HFF-Myc (cell line): ENCODE measurements around the gene PRELID1.

Experiments
- DNase-seq: peaks from one replicate; pipeline ENCODE4 v3.0.0-alpha.2; 2011; ENCODE audit warnings: low read depth; ENCODE audit errors: extremely low read depth
- H3K4me3 ChIP-seq: replicated peaks from 2 replicates; pipeline ENCODE4 v1.5.1; 2011; ENCODE audit warnings: low read depth, mild to moderate bottlenecking, control low read depth, low read length
- TF ChIP-seq, protein P1 (sequence below): IDR thresholded peaks from 2 replicates; pipeline ENCODE4 v1.5.1; 2012; ENCODE audit warnings: mild to moderate bottlenecking, low read depth, low read length, control low read depth; ENCODE audit errors: missing control alignments

Gene PRELID1

DNA sequence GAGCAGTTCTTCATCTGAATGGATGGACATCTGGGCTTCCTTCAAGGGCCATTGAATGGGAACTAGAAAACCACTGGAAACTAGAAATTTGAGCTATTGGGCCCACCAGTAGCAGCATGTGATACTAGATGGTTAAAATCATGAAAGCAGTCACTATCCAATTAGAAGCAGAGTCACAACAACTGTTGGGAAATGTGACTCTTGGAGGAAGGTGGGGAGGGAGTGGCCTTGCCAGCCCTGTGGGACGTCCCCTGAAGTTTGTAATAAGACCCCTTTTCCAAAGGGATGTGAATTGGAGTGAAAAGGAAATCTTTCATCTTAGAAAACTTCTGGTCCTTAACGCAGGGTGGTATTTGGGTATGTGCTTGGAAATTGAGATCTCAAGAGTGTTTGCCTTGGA lies 5.7 kb upstream of the PRELID1 start:
- TF ChIP-seq, protein P1, sequence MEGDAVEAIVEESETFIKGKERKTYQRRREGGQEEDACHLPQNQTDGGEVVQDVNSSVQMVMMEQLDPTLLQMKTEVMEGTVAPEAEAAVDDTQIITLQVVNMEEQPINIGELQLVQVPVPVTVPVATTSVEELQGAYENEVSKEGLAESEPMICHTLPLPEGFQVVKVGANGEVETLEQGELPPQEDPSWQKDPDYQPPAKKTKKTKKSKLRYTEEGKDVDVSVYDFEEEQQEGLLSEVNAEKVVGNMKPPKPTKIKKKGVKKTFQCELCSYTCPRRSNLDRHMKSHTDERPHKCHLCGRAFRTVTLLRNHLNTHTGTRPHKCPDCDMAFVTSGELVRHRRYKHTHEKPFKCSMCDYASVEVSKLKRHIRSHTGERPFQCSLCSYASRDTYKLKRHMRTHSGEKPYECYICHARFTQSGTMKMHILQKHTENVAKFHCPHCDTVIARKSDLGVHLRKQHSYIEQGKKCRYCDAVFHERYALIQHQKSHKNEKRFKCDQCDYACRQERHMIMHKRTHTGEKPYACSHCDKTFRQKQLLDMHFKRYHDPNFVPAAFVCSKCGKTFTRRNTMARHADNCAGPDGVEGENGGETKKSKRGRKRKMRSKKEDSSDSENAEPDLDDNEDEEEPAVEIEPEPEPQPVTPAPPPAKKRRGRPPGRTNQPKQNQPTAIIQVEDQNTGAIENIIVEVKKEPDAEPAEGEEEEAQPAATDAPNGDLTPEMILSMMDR: no peak
- DNase-seq: no peak
- no peak overlapping the region for H3K4me3 ChIP-seq

DNA sequence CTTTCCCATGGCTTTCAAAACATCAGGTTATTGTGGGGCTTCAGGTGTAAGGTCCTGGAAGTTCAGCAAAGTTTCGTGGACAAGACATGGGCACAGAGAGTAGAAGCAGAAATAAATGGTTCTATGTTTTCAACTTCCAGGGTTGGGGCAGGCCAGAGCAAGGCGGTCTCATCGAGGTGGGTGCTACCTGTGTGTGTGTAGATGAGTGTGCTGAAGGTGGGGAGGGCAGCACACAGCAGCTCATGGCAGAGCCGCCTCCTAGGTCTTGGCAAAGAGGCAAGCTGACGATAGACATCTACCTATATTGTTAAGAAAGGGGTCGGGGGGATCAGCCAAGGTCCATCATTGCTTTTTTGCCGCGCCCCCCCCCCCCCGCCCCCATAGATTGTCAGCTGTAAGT lies 3.9 kb upstream of the PRELID1 start:
- no peak for DNase-seq
- TF ChIP-seq, protein P1: no peak
- H3K4me3 ChIP-seq: no peak overlapping the region

DNA sequence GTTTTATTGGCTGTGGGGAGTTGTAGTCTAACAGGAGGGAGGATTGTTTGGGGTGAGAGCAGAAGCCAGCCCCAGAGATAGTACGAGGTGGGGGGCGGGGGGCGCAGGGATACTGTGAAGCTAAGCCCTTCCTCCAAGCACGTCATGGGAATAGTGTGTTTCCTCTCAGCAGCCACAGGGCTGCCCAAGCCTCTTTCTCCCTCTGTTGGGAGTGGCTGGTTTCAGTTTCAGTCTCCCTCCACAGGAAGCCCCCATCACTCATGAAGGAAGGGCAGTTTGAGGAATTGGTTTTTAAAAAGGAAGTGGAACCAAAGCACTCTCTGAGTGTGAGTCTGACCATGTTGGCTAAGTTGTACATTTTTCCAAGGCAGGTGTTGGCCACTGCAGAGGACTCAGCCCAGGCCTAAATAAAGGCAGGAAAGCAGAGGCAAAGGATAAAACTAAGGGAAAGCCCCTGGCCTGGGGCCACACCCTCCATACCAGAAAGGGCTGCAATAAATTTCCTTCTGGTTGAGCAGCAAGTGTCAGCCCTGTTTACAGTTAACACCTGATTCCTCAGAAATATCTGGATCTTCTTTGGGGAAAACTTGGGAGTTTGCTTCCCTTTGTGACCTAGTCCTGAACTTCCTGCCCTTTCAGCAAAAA lies 3.2 kb upstream of the PRELID1 start:
- TF ChIP-seq, protein P1: peak; percentile 35
- H3K4me3 ChIP-seq: no peak overlapping the region
- peak; percentile 44 for DNase-seq

DNA sequence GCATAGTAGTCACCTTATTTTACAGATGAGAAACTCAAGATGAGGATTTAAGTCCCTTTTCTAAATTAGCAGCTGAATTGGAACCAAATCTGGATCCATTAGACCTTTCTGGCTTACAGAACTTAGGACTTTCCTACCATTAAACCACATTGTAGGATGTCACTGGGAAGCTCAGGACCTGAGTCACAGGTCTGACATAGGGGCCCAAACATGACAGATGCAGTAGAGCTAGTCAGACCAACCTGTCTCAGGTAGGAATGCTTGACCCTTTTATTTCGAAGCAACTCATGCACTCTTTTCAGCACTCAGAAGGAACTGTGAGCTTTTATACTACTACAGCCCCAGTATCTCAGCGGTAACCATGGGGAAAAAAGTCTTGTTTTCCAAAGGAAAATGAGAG lies 2.6 kb upstream of the PRELID1 start:
- no peak overlapping the region for H3K4me3 ChIP-seq
- TF ChIP-seq, protein P1: no peak
- DNase-seq: no peak

DNA sequence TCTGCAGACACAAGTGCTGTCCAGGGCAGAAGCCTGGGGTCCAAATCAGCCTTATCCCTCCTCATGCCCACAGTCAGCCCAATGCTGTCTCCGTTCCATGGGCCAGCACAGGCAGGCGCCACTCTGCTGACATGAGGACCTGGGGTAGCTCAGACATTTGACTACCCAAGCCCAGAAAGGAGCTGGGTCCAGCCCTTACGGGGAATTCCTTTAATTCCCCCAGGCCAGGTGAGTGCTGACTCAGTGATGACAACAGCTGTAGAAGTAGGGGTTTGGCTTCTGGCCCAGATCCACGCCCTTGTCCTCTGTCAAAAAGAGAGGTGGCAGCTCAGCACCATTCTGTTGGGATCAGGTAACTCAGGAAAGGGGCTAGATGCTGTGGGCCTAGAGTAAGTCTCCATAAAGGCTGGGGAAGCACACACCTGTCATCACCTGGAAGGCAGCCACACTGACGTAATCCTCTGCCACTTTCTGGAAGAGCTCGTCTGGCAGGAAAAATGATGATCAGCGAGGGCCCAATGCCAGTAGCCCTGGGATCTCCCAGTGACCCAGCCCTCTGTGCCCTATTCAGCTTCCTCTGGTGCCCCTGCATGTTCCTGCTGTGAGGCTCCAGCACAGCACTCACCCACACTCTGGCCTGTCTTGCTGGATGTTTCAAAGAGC lies 2.0 kb upstream of the PRELID1 start:
- TF ChIP-seq, protein P1: no peak

DNA sequence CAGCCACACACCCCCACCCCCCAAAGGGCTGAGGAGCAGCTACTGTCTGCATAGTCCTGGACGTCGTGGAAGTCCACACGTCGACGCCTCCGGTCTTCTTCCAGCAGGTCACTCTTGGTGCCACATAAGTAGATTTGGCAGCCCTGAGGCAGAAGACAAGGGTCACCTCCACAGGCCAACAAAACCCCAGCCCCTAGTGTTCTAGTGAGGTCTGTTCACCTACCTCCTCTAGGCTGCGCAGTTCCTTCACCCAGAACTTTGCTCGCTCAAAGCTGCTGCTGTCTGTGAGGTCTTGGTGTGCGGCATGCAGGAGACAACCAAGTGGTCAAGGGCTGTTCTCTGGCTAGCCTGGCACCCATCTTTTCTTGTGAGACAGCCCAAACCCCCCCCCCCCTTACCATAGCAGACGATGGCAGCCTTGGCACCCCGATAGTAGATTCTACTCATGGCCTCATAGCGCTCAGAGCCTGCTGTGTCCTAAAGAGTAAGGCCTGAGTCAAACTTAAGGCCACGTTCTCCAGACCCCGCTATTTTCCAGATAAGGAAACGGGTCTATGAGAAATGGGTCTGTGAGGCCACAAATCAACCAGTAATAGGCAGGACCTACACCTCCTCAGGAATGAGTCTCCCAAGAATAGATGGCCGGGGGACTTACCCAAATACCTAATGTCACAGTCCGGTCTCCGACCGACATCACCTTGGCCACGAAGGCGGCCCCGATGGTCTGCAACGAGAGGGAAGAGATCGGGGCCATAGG lies 1.1 kb upstream of the PRELID1 start:
- no peak for DNase-seq
- peak overlapping the region; percentile 78 for H3K4me3 ChIP-seq
- TF ChIP-seq, protein P1: peak; percentile 5

More for the DNA sequence above, 2.0 kb upstream of the PRELID1 start:
- DNase-seq: no peak
- H3K4me3 ChIP-seq: peak overlapping the region; percentile 78; the same call in 1 of the 2 replicates
